Keratinocyte (primary cell): ENCODE measurements around the gene PTPN12. TPM values are rescaled to one million over a fixed set of nuclear protein-coding genes. Genes with fewer than 3 reads are reported as not detected.
"Not testable (repeated sequence)": the region's sequence is repeated elsewhere in the genome, so short reads cannot be mapped to it uniquely, and the experiment has no call there.

ENCODE experiments used
- DNase-seq: peaks from one replicate; pipeline ENCODE4 v3.0.0-alpha.2; 2011; ENCODE audit warnings: low read depth, missing footprints, low spot score
- FAIRE-seq: peaks from 2 replicates; lab custom pipeline; 2011; peaks lifted over from hg19 to GRCh38; lab: Jason Lieb, UNC
- H2AFZ ChIP-seq: 2 replicates; pipeline ENCODE4 v1.6.0; 2012; ENCODE audit warnings: low read length, control low read depth, inconsistent platforms; ENCODE audit not compliant: control insufficient read depth
- H3K27ac ChIP-seq: 2 replicates; pipeline ENCODE4 v1.5.1; 2011; ENCODE audit warnings: low read length; ENCODE audit not compliant: control insufficient read depth, insufficient read depth
- H3K27me3 ChIP-seq: 3 replicates; pipeline ENCODE4 v1.6.0; 2011; ENCODE audit warnings: low read length; ENCODE audit not compliant: control insufficient read depth, insufficient read depth; ENCODE audit errors: extremely low read depth
- H3K36me3 ChIP-seq, 2 experiments: 2 replicates in 1 of 2; 3 replicates in 1 of 2; pipeline ENCODE4 v1.5.1; 2011; ENCODE audit warnings: low read length in 2 of 2, mild to moderate bottlenecking in 1 of 2; ENCODE audit not compliant: control insufficient read depth in 2 of 2, insufficient read depth in 2 of 2; ENCODE audit errors: extremely low read depth in 1 of 2
- H3K4me1 ChIP-seq: 3 replicates; pipeline ENCODE4 v1.5.1; 2011; ENCODE audit warnings: low read length; ENCODE audit not compliant: control insufficient read depth, insufficient read depth; ENCODE audit errors: extremely low read depth
- H3K4me2 ChIP-seq: 3 replicates; pipeline ENCODE4 v1.6.0; 2011; ENCODE audit warnings: low read depth, low read length; ENCODE audit not compliant: control insufficient read depth, insufficient read depth; ENCODE audit errors: extremely low read depth
- H3K4me3 ChIP-seq, 3 experiments: fragments of 200-600 bp in 1 of 3; sonication (generic) in 1 of 3; 2 replicates in 2 of 3; 3 replicates in 1 of 3; pipeline ENCODE4 v1.5.1; 2011 to 2016; ENCODE audit warnings: low read length in 3 of 3, mild to moderate bottlenecking in 3 of 3, control low read depth in 2 of 3, inconsistent platforms in 1 of 3, low read depth in 1 of 3, mixed read lengths in 1 of 3, mixed run types in 1 of 3, moderate library complexity in 1 of 3; ENCODE audit not compliant: control insufficient read depth in 2 of 3, insufficient read depth in 2 of 3; ENCODE audit errors: extremely low read depth in 1 of 3
- H3K79me2 ChIP-seq: 2 replicates; pipeline ENCODE4 v1.6.0; 2012; ENCODE audit warnings: low read length; ENCODE audit not compliant: control insufficient read depth, insufficient read depth
- H3K9ac ChIP-seq: 3 replicates; pipeline ENCODE4 v1.6.0; 2011; ENCODE audit warnings: low read length; ENCODE audit not compliant: control insufficient read depth, insufficient read depth; ENCODE audit errors: extremely low read depth
- H3K9me1 ChIP-seq: 3 replicates; pipeline ENCODE4 v1.6.0; 2011; ENCODE audit warnings: low read length; ENCODE audit not compliant: control insufficient read depth, insufficient read depth; ENCODE audit errors: extremely low read depth
- H3K9me3 ChIP-seq: 2 replicates; pipeline ENCODE4 v1.5.1; 2012; ENCODE audit warnings: low read depth, low read length; ENCODE audit not compliant: control insufficient read depth
- H4K20me1 ChIP-seq: 3 replicates; pipeline ENCODE4 v1.6.0; 2011; ENCODE audit warnings: low read length; ENCODE audit not compliant: control insufficient read depth, insufficient read depth; ENCODE audit errors: extremely low read depth
- CTCF ChIP-seq, 3 experiments: IDR thresholded peaks in 1 of 3; conservative IDR thresholded peaks in 1 of 3; optimal IDR thresholded peaks in 1 of 3; 2 replicates in 2 of 3; 3 replicates in 1 of 3; pipeline versions ENCODE3 to v1.5.1; 2011; ENCODE audit warnings: low read length in 3 of 3, mild to moderate bottlenecking in 3 of 3, moderate library complexity in 2 of 3, control low read depth in 1 of 3, inconsistent platforms in 1 of 3; ENCODE audit not compliant: insufficient read depth in 2 of 3; ENCODE audit errors: extremely low read depth in 1 of 3
- EZH2 ChIP-seq: IDR thresholded peaks from one replicate; pipeline ENCODE4 v1.6.1; 2012; ENCODE audit warnings: inconsistent platforms, mild to moderate bottlenecking, low read length, moderate library complexity
- dilution Hi-C: fragments of 300-500 bp; cut with MboI; formaldehyde crosslinking; loops from one replicate; pipeline ENCODE4 v1.7.0; 2020; ENCODE audit warnings: low sequenced_read_pairs; ENCODE audit not compliant: extremely low pct_ligation_motif_present
- polyA plus RNA-seq, 5 experiments: library from polyadenylated mRNA; depleted of rRNA in 3 of 5; stranded (reverse) in 3 of 5; stranded (forward) in 1 of 5; unstranded in 1 of 5; fragments of >200 nt; gene quantifications; 1 replicate in 1 of 5; 2 replicates in 3 of 5; 3 replicates in 1 of 5; pipeline versions ENCODE4 v1.2.1 to v1.2.3, GENCODE V29; 2011 to 2012; ENCODE audit warnings: missing spikeins in 2 of 5, low read depth in 1 of 5, low replicate concordance in 1 of 5

The PTPN12 gene
- polyA plus RNA-seq, 1 donor (not counting 4 experiments of a cell fraction or from before 2014, with no cell fraction given): 61.1 TPM

GRCh38 chr7:77520261-77520660, 16.8 kb upstream of the PTPN12 start:
- FAIRE-seq: no peak
- Histone ChIP-seq H3K36me3 (no peaks in the 10 kb centered on the region), H3K4me3 (no peak overlapping the region), H2AFZ (no peak overlapping the region), H3K27ac (no peak overlapping the region), H3K27me3 (no peaks in the 10 kb centered on the region), H4K20me1 (no peaks in the 10 kb centered on the region), H3K9ac (no peak overlapping the region), H3K79me2 (no peaks in the 10 kb centered on the region), H3K9me1 (no peaks in the 10 kb centered on the region), H3K9me3 (no peaks in the 10 kb centered on the region), H3K4me1 (peaks cover 6% of the 10 kb centered on the region), H3K4me2 (no peak overlapping the region)
- DNase-seq: no peak
- TF ChIP-seq EZH2 (no peak), CTCF (optimal IDR thresholded peaks at IDR 0.05 in 1 of 3, IDR thresholded peaks at IDR 0.05 in 1 of 3, conservative IDR thresholded peaks at IDR 0.05 in 1 of 3; ENCODE audit: extremely low read depth in 1 of 3, insufficient read depth in 2 of 3, low read length in 3 of 3) (no peak)
- dilution Hi-C loops: no loop called here

GRCh38 chr7:77521537-77521936, 15.6 kb upstream of the PTPN12 start:
- H3K4me2 ChIP-seq, DNase-seq, H3K36me3 ChIP-seq, H3K9ac ChIP-seq, H2AFZ ChIP-seq, H3K9me1 ChIP-seq, H3K9me3 ChIP-seq, H3K4me1 ChIP-seq, FAIRE-seq, H3K27me3 ChIP-seq, H3K27ac ChIP-seq, H3K4me3 ChIP-seq, dilution Hi-C loops, H3K79me2 ChIP-seq, H4K20me1 ChIP-seq: not testable (repeated sequence)

GRCh38 chr7:77524731-77525130, 12.4 kb upstream of the PTPN12 start:
- DNase-seq: no peak

More at GRCh38 chr7:77524731-77525130, 12.4 kb upstream of the PTPN12 start:
- no peak overlapping the region for H2AFZ ChIP-seq
- H3K36me3 ChIP-seq: no peaks in the 10 kb centered on the region
- no peak overlapping the region for H3K4me3 ChIP-seq
- no peaks in the 10 kb centered on the region for H4K20me1 ChIP-seq
- peak overlapping the region; percentile 51 for H3K27ac ChIP-seq
- dilution Hi-C loops: no loop called here
- no peaks in the 10 kb centered on the region for H3K9me3 ChIP-seq
- no peaks in the 10 kb centered on the region for H3K27me3 ChIP-seq
- no peak for FAIRE-seq
- peaks cover 11% of the 10 kb centered on the region for H3K4me1 ChIP-seq
- TF ChIP-seq EZH2 (no peak), CTCF (optimal IDR thresholded peaks at IDR 0.05 in 1 of 3, IDR thresholded peaks at IDR 0.05 in 1 of 3, conservative IDR thresholded peaks at IDR 0.05 in 1 of 3; ENCODE audit: extremely low read depth in 1 of 3, insufficient read depth in 2 of 3, low read length in 3 of 3) (no peak)
- H3K9me1 ChIP-seq: no peaks in the 10 kb centered on the region
- no peak overlapping the region for H3K9ac ChIP-seq
- no peaks in the 10 kb centered on the region for H3K79me2 ChIP-seq
- H3K4me2 ChIP-seq: peak overlapping the region; percentile 41
